SHP77 (cell line): ENCODE data around the gene LRRC3C.

ENCODE experiments used
- DNase-seq, 2 experiments: peaks; one replicate each; lab custom pipeline; 2025; lab: John Stamatoyannopoulos, UW

Gene LRRC3C

DNA sequence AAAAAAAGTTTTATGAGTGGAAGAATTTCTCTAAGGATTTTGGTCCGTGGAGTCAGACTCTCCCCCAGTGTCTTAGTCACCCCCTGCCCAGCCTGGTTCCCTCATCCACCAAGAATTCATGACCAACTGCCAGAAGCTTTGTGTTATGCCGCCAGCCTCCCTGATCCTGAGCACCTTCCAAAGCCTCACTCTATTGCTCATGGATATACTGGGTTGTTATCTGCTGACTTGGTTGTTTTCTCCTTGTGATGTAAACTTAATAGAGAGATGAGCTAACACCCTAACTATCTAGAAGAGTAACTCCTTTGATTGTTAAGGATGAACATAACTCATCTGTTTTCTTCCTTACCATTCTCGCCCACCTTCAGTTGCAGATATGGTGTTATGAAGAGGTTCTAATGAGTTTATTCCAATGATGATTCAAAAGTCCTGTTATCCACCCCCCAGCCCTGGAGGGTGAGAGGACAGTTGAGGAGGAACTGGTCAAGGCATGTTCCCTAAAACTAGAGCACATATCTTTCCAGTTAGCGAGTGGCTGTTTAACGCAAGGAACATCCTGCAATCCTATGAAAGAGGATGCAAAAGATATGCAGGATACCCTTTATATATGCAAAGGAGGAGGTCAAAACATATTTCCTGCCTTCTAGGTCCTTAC lies 51.6 kb downstream of the LRRC3C start:
- no peak for DNase-seq

DNA sequence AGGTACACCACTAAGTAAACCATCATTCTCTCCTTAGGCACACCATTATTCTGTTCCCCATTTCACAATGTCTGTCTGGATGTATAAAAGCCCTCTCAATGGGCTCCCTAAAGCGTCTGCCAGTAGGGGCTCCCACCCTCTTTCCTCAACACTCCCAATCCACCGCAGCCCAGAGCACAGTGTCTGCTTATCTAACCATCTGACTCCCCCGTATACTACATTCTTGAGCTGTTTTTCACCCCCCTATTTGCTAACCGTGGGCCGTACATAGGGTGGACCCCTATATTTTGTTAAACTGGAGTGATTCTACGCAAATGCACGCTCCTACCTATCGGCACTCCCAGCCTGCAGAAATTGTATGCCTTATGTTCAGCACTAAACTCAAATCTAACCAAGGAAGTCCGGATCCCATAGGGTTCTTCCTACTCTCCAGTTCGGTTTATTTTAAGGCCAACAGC lies 52.4 kb downstream of the LRRC3C start:
- DNase-seq: peak in 1 of 2 experiments; percentile 23

DNA sequence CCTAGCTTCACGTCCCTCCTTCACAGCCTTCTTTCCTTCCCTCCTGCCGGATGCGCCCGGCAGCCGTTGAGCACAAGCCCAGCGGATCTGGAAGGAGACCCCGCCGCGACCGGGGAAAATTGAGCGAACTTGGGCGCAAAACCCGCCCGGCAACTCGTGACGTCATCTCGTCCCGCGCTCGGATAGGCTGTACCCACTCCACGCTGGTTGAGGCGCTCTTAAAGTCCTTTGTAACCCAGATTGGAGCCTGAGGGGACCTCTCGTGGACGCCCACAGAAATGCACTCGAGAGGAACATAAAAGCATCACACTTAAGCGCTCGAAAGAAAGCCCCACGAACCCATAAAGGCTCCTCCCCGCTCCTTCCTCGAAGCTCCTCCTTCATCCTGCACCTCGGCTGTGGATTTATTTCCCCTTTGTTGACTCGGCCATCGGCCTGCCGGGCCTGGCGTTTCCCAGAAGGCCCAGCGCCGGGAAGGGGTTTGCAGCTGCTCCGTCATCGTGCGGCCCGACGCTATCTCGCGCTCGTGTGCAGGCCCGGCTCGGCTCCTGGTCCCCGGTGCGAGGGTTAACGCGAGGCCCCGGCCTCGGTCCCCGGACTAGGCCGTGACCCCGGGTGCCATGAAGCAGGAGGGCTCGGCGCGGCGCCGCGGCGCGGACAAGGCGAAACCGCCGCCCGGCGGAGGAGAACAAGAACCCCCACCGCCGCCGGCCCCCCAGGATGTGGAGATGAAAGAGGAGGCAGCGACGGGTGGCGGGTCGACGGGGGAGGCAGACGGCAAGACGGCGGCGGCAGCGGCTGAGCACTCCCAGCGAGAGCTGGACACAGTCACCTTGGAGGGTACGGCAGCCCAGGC lies 53.0 kb downstream of the LRRC3C start, which contains the start of gene PSMD3:
PSMD3 (plus strand) TSS at position 457 of the 856 bp plus-strand sequence; CDS start at position 621, 164 bp downstream.
- DNase-seq: peak; percentile 99 to 100

DNA sequence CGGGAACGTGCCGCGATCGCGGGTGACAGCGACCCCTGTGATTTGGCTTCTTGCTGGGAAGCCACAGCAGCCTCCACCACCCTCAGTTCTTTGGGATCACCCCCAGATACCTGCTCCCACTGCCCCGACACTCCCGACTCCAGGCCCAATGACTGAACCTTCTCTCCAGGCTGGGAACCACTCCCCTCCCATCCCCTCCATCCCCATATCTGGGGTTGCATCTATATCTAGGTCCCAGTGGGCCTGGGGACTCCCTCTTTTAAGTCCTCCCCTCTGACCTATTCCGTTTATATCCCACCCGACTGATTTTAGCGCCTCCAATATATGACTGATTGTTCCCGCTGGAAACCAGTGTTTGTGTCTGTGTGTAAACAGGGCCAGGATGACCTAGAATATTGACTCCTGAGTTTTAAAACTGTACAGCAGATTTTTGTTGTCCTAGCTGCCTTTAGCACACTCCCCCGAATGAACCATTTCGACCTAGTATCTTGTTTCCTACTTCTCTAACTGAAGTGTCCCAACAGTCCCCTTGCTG lies 53.7 kb downstream of the LRRC3C start:
- DNase-seq: no peak

DNA sequence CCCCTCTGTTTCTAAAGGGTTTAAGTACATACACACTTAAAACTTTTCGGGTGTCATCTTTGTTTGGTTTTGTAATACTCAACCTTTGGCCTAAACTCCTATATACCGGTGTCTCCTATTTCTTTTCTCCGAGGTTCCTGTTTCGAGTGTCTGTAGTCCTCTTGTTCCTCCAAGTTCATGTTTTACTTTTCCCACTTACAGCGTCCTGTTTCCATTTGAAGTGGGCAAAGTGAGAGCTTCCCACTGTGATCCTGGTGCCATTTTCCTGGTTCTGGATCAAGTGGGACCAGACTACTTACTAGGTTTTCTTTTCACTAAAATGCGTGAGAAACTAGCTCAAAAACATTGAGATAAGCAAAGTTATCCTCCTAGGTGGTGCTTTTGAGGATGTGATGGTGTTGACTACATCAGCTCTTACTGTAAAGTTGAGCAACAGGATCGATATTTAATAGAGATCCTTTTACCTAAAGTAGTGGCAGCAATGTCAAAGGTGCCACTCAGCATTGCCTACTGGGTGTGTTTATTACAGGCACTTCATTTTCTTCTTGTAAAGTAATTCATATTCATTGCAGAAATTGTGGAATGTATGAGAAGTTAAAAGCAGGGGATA lies 54.3 kb downstream of the LRRC3C start:
- DNase-seq: no peak

DNA sequence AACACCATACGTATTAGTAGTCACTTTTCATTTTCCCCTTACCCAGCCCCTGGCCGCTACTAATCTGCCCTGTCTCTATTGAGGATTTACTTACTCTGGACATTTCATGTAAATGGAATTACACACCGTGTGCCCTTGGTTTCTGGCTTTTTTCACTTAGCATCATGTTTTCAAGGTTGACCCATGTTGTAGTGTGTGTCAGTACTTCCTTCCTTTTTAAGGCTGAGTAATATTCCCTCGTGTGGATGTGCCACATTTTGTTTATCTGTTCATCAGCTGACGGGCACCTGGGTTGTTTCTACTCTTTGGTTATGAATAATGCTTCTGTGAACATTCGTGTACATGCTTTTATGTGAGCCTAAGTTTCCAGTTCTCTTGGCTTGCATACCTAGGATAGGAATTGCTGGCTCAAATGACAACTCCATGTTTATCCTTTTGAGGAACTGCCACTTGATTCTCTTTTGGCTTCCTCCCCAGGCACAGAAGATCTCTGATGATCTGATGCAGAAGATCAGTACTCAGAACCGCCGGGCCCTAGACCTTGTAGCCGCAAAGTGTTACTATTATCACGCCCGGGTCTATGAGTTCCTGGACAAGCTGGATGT lies 60.8 kb downstream of the LRRC3C start:
- DNase-seq: no peak

DNA sequence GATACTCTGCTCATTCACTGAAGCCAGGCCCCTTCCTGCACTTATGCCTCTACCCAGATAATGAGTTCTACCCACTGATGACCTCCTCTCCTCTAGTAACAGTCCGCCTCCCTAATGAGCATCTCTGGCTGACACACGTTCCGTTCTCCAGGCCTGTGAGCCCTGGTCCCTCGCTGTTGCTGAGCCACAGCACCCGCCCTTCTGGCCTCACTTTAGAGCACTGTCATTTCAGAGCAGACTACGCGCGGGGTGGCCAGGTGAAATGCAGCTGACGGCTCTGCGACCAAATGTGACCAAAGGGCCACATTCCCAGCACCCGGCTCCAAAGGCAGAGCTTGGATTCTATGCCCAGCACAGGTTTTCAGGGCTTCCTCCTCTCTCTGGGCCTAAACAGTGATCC lies 66.9 kb downstream of the LRRC3C start:
- no peak for DNase-seq
